ENCODE measurements around the gene DUSP19. TPM values are rescaled to one million over a fixed set of nuclear protein-coding genes. Genes with fewer than 3 reads are reported as not detected.

Gene DUSP19
- total and polyA plus RNA-seq, 10 of the 15 experiments (the other 5 are each of a cell fraction or from before 2014, with no cell fraction given): 0.16 to 1.7 (median 0.57) TPM

- Histone ChIP-seq H3K4me3 (no peak overlapping the region), H3K9me3 (replicated peaks; ENCODE audit: control insufficient read depth, insufficient read depth, low read length) (no peaks in the 10 kb centered on the region), H4K20me1 (ENCODE audit: control insufficient read depth, insufficient read depth) (no peaks in the 10 kb centered on the region), H3K27ac (ENCODE audit: control insufficient read depth, insufficient read depth) (no peak overlapping the region), H3K36me3 (ENCODE audit: control insufficient read depth in 2 of 2, insufficient read depth in 2 of 2, low read length in 1 of 2) (no peaks in the 10 kb centered on the region), H3K4me2 (ENCODE audit: control insufficient read depth, insufficient read depth) (no peak overlapping the region), H3K27me3 (replicated peaks in 1 of 2; ENCODE audit: control insufficient read depth in 2 of 2, insufficient read depth in 2 of 2, low read length in 1 of 2) (no peaks in the 10 kb centered on the region), H3K9ac (ENCODE audit: control insufficient read depth, insufficient read depth, low read length) (no peak overlapping the region), H3K79me2 (ENCODE audit: control insufficient read depth, insufficient read depth, low read length) (no peaks in the 10 kb centered on the region), H2AFZ (ENCODE audit: control insufficient read depth, low read depth, low read length) (no peak overlapping the region), H3K4me1 (ENCODE audit: control insufficient read depth, insufficient read depth, low read length) (peaks cover 19% of the 10 kb centered on the region; the same call in 1 of the 2 replicates)
- ChIA-PET CTCF (interaction anchor here (0.6 kb wide), 1 partner anchor 28 kb away, joined by 3 read pairs; no protein-coding TSS in a partner anchor), SMC1A (ENCODE audit: uncharacterized antibody, unreplicated experiment) (interaction anchor here (1.0 kb wide), 1 partner anchor 24 kb away, joined by 4 read pairs; no protein-coding TSS in a partner anchor), RAD21 (ENCODE audit: unreplicated experiment) (interaction anchor here (1.2 kb wide), 1 partner anchor 13 kb away, joined by 3 read pairs; no protein-coding TSS in a partner anchor), POLR2A (no interaction called here)
- DNase-seq (ENCODE audit: low read depth, low spot score) (no peak), ATAC-seq (no peak), FAIRE-seq (no peak)
- no peak for TF ChIP-seq NFXL1 (IDR thresholded peaks at IDR 0.05; ENCODE audit: borderline replicate concordance)
- TF ChIP-seq HDAC2 (IDR thresholded peaks at IDR 0.05): no peak
- no peak for TF ChIP-seq E4F1 (IDR thresholded peaks at IDR 0.05; ENCODE audit: borderline replicate concordance, partially characterized antibody)
- no peak for TF ChIP-seq USF1 (IDR thresholded peaks at IDR 0.05; ENCODE audit: borderline replicate concordance, extremely low read length, insufficient read depth, low read depth, low read length)
- TF ChIP-seq IRF3 (IDR thresholded peaks at IDR 0.05): no peak
- TF ChIP-seq NKRF (conservative IDR thresholded peaks at IDR 0.05): no peak
- WGBS (ENCODE audit: insufficient coverage, insufficient replicate concordance, low lambda C conversion rate, missing lambda C conversion rate): 94% methylated on average over 2 of the region's 2 CpGs
- in situ Hi-C loops (cut with MboI) (no loop called here), intact Hi-C loops (cut with micrococcal nuclease; ENCODE audit: unreplicated experiment) (loop anchor here (5.0 to 10.0 kb wide), 2 partner anchors 327 to 425 kb away; no protein-coding TSS in a partner anchor)
- no TSS peak for BruUV-seq (replicated peaks)
Observed at GRCh38 chr2:183091954-183092345, 13.4 kb downstream of the DUSP19 start.
